Mesenchymal stem cell (in vitro differentiated cells and primary cell): ENCODE results near the gene MAP1A.

Experiments
- DNase-seq: peaks from one replicate; pipeline ENCODE4 v3.0.0-alpha.2; 2013
- H2AFZ ChIP-seq: one replicate; pipeline ENCODE4 v1.6.1; 2013; ENCODE audit warnings: low read depth, mild to moderate bottlenecking, control low read depth, inconsistent platforms, low read length, moderate library complexity
- H2AK5ac ChIP-seq: 2 replicates; pipeline ENCODE4 v1.6.1; 2013; ENCODE audit warnings: low read length, moderate library complexity, mild to moderate bottlenecking, inconsistent platforms; ENCODE audit not compliant: severe bottlenecking
- H2BK120ac ChIP-seq: one replicate; pipeline ENCODE4 v1.6.1; 2013; ENCODE audit warnings: low read depth, mild to moderate bottlenecking, inconsistent platforms, low read length, moderate library complexity
- H2BK12ac ChIP-seq, 2 experiments: one replicate each; pipeline ENCODE4 v1.6.1; 2013; ENCODE audit warnings: inconsistent platforms in 2 of 2, low read length in 2 of 2, mild to moderate bottlenecking in 2 of 2, moderate library complexity in 2 of 2, control low read depth in 1 of 2
- H2BK15ac ChIP-seq: one replicate; pipeline ENCODE4 v1.6.1; 2013; ENCODE audit warnings: mild to moderate bottlenecking, low read depth, inconsistent platforms; ENCODE audit not compliant: poor library complexity, severe bottlenecking
- H2BK5ac ChIP-seq: 2 replicates; pipeline ENCODE4 v1.6.1; 2013; ENCODE audit warnings: low read depth, mild to moderate bottlenecking, low read length, control low read depth, inconsistent platforms; ENCODE audit not compliant: poor library complexity, severe bottlenecking
- H3K14ac ChIP-seq, 2 experiments: one replicate each; pipeline ENCODE4 v1.6.1; 2013; ENCODE audit warnings: inconsistent platforms in 2 of 2, low read length in 2 of 2, control low read depth in 1 of 2, mild to moderate bottlenecking in 1 of 2, moderate library complexity in 1 of 2
- H3K18ac ChIP-seq, 2 experiments: one replicate each; pipeline ENCODE4 v1.6.1; 2013; ENCODE audit warnings: inconsistent platforms in 2 of 2, low read length in 2 of 2, control low read depth in 1 of 2, low read depth in 1 of 2, mild to moderate bottlenecking in 1 of 2
- H3K23ac ChIP-seq, 2 experiments: one replicate each; pipeline ENCODE4 v1.6.1; 2013; ENCODE audit warnings: inconsistent platforms in 2 of 2, low read length in 2 of 2, mild to moderate bottlenecking in 2 of 2, moderate library complexity in 2 of 2, control low read depth in 1 of 2
- H3K27ac ChIP-seq: 2 replicates; pipeline ENCODE4 v1.5.1; 2013; ENCODE audit warnings: mild to moderate bottlenecking, moderate library complexity, low read length, control low read depth, inconsistent platforms; ENCODE audit not compliant: poor library complexity, severe bottlenecking
- H3K27me3 ChIP-seq, 2 experiments: 2 replicates each; pipeline versions ENCODE4 v1.6.1 to v1.7.0; 2013; ENCODE audit warnings: low read length in 2 of 2, mild to moderate bottlenecking in 2 of 2, moderate library complexity in 2 of 2, control low read depth in 1 of 2, inconsistent platforms in 1 of 2; ENCODE audit not compliant: control insufficient read depth in 1 of 2, insufficient read depth in 1 of 2
- H3K36me3 ChIP-seq, 2 experiments: 2 replicates each; pipeline versions ENCODE4 v1.6.1 to v1.7.0; 2013; ENCODE audit warnings: low read length in 2 of 2, control low read depth in 1 of 2, inconsistent platforms in 1 of 2, low read depth in 1 of 2, mild to moderate bottlenecking in 1 of 2; ENCODE audit not compliant: insufficient read depth in 2 of 2, control insufficient read depth in 1 of 2
- H3K4ac ChIP-seq, 2 experiments: one replicate each; pipeline ENCODE4 v1.6.1; 2013; ENCODE audit warnings: inconsistent platforms in 2 of 2, low read length in 2 of 2, mild to moderate bottlenecking in 2 of 2, moderate library complexity in 2 of 2, control low read depth in 1 of 2, low read depth in 1 of 2
- H3K4me1 ChIP-seq: 2 replicates; pipeline ENCODE4 v1.6.1; 2013; ENCODE audit warnings: low read depth, low read length, control low read depth; ENCODE audit not compliant: control insufficient read depth, insufficient read depth
- H3K4me2 ChIP-seq: 2 replicates; pipeline ENCODE4 v1.6.1; 2013; ENCODE audit warnings: low read length, mild to moderate bottlenecking, inconsistent platforms; ENCODE audit not compliant: poor library complexity, severe bottlenecking
- H3K4me3 ChIP-seq, 2 experiments: 2 replicates each; pipeline versions ENCODE4 v1.5.1 to v1.7.0; 2013; ENCODE audit warnings: low read length in 2 of 2, mild to moderate bottlenecking in 2 of 2, control low read depth in 1 of 2, low read depth in 1 of 2; ENCODE audit not compliant: insufficient read depth in 1 of 2
- H3K79me1 ChIP-seq: replicated peaks from 2 replicates; pipeline ENCODE4 v1.6.1; 2013; ENCODE audit warnings: mild to moderate bottlenecking, control low read depth, low read length, inconsistent platforms; ENCODE audit not compliant: poor library complexity, severe bottlenecking
- H3K9ac ChIP-seq: 2 replicates; pipeline ENCODE4 v1.7.0; 2013; ENCODE audit warnings: mild to moderate bottlenecking, low read length, moderate library complexity
- H3K9me3 ChIP-seq: 2 replicates; pipeline ENCODE4 v1.7.0; 2013; ENCODE audit warnings: mild to moderate bottlenecking, low read length; ENCODE audit not compliant: control insufficient read depth
- H4K8ac ChIP-seq: one replicate; pipeline ENCODE4 v1.6.1; 2013; ENCODE audit warnings: inconsistent platforms, mild to moderate bottlenecking, low read length, moderate library complexity
- H4K91ac ChIP-seq: one replicate; pipeline ENCODE4 v1.6.1; 2013; ENCODE audit warnings: mild to moderate bottlenecking, low read length, inconsistent platforms
- WGBS: methylation state at CpG from one replicate; pipeline ENCODE4 v1.1.7; 2013; ENCODE audit warnings: mixed read lengths; 5-methylcytosine and 5-hydroxymethylcytosine counted together

The MAP1A gene

GRCh38 chr15:43498990-43499389 is 18.4 kb upstream of the MAP1A start:
- WGBS, result 79% methylated on average over 2 of the region's 3 CpGs
- no peak overlapping the region for H4K91ac ChIP-seq
- no peak overlapping the region for H3K14ac ChIP-seq
- no peak overlapping the region for H2BK5ac ChIP-seq
- H3K27me3 ChIP-seq, result no peaks in the 10 kb centered on the region
- no peak overlapping the region for H3K18ac ChIP-seq
- H3K9me3 ChIP-seq, result no peaks in the 10 kb centered on the region
- no peaks in the 10 kb centered on the region for H3K4me1 ChIP-seq
- H3K4me3 ChIP-seq, result no peak overlapping the region
- H2BK120ac ChIP-seq, result no peak overlapping the region
- H3K79me1 ChIP-seq, result no peaks in the 10 kb centered on the region
- H3K27ac ChIP-seq, result no peak overlapping the region
- H4K8ac ChIP-seq, result no peak overlapping the region
- no peak overlapping the region for H3K4me2 ChIP-seq
- H2BK15ac ChIP-seq, result no peak overlapping the region
- H2AFZ ChIP-seq, result no peak overlapping the region
- H3K36me3 ChIP-seq, result no peaks in the 10 kb centered on the region
- DNase-seq, result no peak
- no peak overlapping the region for H2BK12ac ChIP-seq
- no peak overlapping the region for H3K4ac ChIP-seq
- no peak overlapping the region for H2AK5ac ChIP-seq
- H3K23ac ChIP-seq, result no peak overlapping the region
- H3K9ac ChIP-seq, result no peak overlapping the region

GRCh38 chr15:43499635-43500034 is 17.8 kb upstream of the MAP1A start:
- Histone ChIP-seq H3K14ac (no peak overlapping the region), H2BK5ac (no peak overlapping the region), H3K4me3 (no peak overlapping the region), H3K27ac (no peak overlapping the region), H4K91ac (no peak overlapping the region), H2AK5ac (no peak overlapping the region), H2BK12ac (no peak overlapping the region), H2BK120ac (no peak overlapping the region), H2BK15ac (no peak overlapping the region), H3K18ac (no peak overlapping the region), H3K23ac (no peak overlapping the region), H3K4me1 (no peaks in the 10 kb centered on the region), H3K4me2 (no peak overlapping the region), H3K79me1 (no peaks in the 10 kb centered on the region), H2AFZ (no peak overlapping the region), H3K4ac (no peak overlapping the region), H3K36me3 (no peaks in the 10 kb centered on the region), H3K9ac (no peak overlapping the region), H4K8ac (no peak overlapping the region), H3K27me3 (no peaks in the 10 kb centered on the region), H3K9me3 (no peaks in the 10 kb centered on the region)
- no peak for DNase-seq
- no CpG with 5 or more reads among the region's 1 CpG for whole genome bisulfite sequencing

GRCh38 chr15:43505738-43506137 is 11.7 kb upstream of the MAP1A start:
- Histone ChIP-seq H4K8ac (no peak overlapping the region), H3K9me3 (no peaks in the 10 kb centered on the region), H4K91ac (no peak overlapping the region), H3K79me1 (no peaks in the 10 kb centered on the region), H2BK120ac (no peak overlapping the region), H3K4me3 (no peak overlapping the region), H3K36me3 (no peaks in the 10 kb centered on the region), H3K27ac (peak overlapping the region; percentile 58), H2BK15ac (no peak overlapping the region), H3K23ac (no peak overlapping the region), H3K4me1 (peaks cover 5% of the 10 kb centered on the region), H2AFZ (no peak overlapping the region), H2BK5ac (no peak overlapping the region), H3K18ac (no peak overlapping the region), H3K27me3 (no peaks in the 10 kb centered on the region), H3K9ac (peak overlapping the region; percentile 13), H3K4me2 (no peak overlapping the region), H3K4ac (no peak overlapping the region), H2BK12ac (no peak overlapping the region), H3K14ac (no peak overlapping the region), H2AK5ac (no peak overlapping the region)
- peak; percentile 53 for DNase-seq
- WGBS, result 67% methylated on average over 1 of the region's 1 CpG

- no peaks in the 10 kb centered on the region for H3K9me3 ChIP-seq
- H2AFZ ChIP-seq, result no peak overlapping the region
- H3K27me3 ChIP-seq, result peaks cover 0 to 14% of the 10 kb centered on the region in 2 experiments
- H4K91ac ChIP-seq, result no peak overlapping the region
- H3K4me2 ChIP-seq, result no peak overlapping the region
- H2BK120ac ChIP-seq, result no peak overlapping the region
- H3K36me3 ChIP-seq, result no peaks in the 10 kb centered on the region
- H3K4ac ChIP-seq, result peak overlapping the region in 1 of 2 experiments; percentile 9
- no peak overlapping the region for H2BK12ac ChIP-seq
- H3K9ac ChIP-seq, result peak overlapping the region; percentile 94
- H3K23ac ChIP-seq, result no peak overlapping the region
- peaks cover 13% of the 10 kb centered on the region for H3K4me1 ChIP-seq
- no peak overlapping the region for H3K27ac ChIP-seq
- no peak overlapping the region for H2BK15ac ChIP-seq
- peak overlapping the region; percentile 5 for H2AK5ac ChIP-seq
- no CpG with 5 or more reads among the region's 1 CpG for WGBS
- no peak overlapping the region for H4K8ac ChIP-seq
- no peak overlapping the region for H3K14ac ChIP-seq
- H3K4me3 ChIP-seq, result peak overlapping the region in 1 of 2 experiments; percentile 85
- H3K18ac ChIP-seq, result peak overlapping the region in 1 of 2 experiments; percentile 67
- DNase-seq, result no peak
- no peaks in the 10 kb centered on the region for H3K79me1 ChIP-seq
- H2BK5ac ChIP-seq, result no peak overlapping the region
Measured at GRCh38 chr15:43508421-43508820, 9.0 kb upstream of the MAP1A start.
